NCI-H2171 (cell line): ENCODE results near the gene PLCD4.

ENCODE experiments used
- DNase-seq: peaks from one replicate; lab custom pipeline; 2025; lab: John Stamatoyannopoulos, UW

PLCD4 gene

DNA sequence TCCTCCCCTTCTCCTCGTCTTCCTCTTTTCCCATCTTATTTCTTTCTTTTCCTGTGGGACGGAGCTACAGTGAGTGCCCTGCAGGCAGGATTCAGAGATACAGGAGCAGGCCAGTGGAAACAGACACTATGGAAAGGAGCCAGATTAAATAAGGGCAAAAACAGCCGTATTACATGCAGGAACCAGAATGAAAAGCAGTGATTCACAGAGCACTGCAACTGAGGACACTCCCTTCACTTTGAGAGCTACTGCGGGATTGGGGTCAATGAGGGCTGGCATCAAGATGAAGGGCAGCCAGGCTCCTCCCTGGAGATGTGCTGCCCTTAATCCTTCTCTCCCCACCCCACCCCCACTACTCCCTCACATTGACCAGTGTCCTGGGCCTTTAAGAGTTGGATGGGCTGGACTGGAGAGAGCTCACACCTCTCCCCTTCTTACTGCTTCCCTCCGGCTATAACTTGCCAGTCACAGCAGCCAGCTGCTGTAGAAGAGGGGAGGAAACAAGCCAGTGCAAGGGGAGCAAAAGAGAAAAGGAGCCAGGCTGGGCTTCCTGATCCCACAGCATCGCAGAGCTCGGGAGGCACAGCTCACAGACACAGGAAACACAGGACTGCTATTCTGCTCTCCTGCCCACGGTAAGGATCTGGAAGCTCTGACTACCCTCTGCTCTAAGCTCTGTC is at the start of gene PLCD4:
Gene PLCD4 (plus strand): TSS at position 464 of the 680 bp plus-strand sequence. CDS start 7,841 bp downstream, outside the sequence.
- no peak for DNase-seq

GRCh38 chr2:218557941-218558340 is 49.8 kb upstream of the PLCD4 start:
- no peak for DNase-seq

- no peak for DNase-seq
These were observed 48.7 kb upstream of the PLCD4 start for GRCh38 chr2:218558986-218559385.

DNA sequence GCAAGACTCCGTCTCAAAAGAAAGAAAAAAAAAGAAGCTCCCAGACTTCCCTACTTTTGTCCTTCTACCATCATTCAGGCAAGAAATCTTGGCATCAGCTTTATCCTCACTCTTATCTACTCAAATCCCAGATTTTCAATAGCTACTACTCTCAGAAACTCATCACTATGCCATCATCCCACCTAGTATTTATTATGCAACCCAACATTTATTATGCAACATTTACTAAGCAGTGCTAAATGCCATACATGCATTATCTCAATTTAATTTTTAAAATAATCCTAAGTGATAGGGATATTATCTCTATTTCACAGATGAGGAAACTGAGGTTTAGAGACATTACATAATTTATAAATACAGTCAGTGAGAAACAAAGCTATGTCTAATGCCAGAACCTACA is 43.6 kb upstream of the PLCD4 start:
- no peak for DNase-seq

GRCh38 chr2:218566296-218566695 is 41.4 kb upstream of the PLCD4 start:
- no peak for DNase-seq

DNA sequence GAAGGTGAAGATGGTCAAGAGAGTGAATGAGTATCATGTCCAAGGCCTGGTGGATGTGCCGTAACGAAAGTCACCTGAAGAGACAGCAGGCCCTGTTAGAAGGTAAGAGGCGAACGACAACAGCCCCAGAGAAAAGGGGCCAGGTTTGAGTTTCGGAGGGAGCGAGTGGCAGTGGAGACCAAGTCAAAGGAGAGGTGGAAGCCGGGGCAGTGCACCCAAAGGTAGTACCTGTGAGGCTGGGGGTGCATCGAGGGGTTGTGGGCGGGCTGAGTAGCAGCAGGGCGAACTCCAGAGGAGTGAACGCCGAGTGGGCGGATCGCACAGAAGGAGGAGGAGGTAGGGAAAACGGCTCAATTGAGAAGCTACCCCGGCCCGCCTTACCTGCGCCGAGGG is 39.9 kb upstream of the PLCD4 start:
- no peak for DNase-seq

DNA sequence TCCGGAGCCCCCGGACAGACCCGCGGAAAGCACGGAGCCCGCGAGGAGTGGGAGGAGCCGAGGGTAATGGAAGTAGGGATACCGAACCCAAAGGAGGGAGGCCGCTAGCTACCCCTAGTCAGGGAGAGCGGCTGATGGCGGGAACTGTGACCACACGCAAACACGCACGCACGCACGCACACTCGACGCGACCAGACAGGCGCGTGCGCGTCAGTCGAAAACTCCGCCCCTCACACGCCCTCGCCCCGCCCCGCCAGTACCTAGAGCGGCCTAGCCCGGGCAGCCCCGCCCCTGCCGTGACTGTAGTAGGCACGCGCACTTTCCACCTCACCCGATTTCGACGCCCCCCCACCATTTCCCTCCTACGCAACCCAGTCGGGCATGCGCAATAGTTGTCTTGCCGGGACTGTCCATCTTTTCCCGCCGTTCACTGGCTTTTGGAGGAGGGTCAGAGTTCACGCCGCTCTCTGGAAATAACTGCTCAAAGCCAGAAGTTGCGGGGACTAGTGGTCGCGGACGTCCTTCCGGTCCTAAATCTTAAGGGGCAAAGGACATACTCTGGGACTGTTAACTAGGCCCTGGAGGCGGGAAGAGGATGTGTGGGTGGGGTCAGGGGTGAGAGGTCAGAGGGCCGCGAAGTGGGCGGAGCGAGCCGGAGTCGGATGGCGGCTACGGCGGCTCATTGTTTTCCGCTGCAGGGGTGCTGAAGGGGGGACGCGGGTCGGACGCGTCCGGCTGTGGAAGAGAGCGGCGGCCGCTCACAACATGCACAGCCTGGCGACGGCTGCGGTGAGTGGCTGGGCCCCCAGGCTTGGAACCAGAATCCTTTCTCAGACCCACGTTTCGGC is 39.3 kb upstream of the PLCD4 start, which contains the start of the genes CNOT9 and USP37:
Gene CNOT9 (plus strand): TSS at position 650 of the 848 bp plus-strand sequence. CDS start 116 bp downstream, at position 766.
Gene USP37 (minus strand): TSS at position 162 of the 848 bp plus-strand sequence. CDS start 9,698 bp downstream, outside the sequence.
- peak; percentile 98 for DNase-seq

DNA sequence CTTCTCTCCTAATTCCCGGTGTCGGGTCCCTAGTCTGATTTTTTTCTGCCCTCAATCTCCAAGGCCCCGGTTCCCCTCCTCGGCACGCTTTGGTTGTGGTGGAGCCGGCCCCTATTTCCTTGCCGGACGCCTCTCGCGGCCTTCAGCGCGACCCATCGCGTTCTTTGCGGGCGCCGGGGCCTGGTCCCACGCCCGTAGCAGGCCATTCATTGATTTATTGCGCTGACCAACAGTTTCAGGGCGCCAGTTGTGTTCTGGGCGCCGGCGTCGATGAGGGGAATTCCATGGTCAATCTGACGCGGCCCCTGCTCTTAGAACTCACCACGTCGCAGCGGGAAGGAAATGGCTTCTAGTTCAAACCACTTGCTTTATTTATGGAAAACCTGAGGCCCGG is 38.7 kb upstream of the PLCD4 start:
- peak; percentile 25 for DNase-seq

DNA sequence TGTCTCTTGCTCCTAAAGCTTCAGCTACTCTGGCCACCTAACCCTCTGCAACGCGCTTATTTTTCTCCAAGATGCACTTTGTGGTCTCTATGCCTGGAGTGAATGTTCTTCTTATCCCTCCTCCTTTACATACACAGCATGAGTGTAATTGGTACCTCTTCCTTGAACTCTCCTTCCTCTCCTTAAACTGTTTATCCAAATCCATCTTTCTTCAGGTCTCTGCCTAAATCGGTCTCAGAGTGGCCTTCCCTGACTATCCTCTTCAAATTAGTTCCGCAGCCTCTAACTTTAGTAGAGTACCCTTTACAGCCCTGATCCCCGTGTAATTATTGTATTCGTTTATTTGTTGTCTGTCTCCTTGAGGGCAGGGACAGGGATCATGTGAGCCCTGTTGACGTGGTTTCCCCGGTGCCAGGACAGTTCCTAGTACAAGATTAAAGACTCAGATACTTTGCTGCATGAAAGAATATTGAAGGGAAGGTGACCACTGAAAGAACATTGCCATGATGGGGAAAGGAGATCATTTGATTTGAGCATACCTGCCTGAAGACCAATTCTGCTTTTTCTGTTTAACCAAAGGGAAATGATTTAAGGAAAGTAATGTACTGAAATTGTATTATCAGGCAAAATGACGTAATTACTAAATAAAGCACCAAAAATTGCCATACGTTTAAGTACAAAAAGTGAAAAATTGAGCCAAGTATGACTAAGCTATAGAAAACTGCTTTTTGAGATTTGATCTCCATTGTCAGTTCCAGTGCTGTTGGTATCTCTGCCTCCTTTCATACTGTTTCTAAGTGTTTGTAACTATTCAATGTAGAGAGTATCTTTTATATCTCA is 37.8 kb upstream of the PLCD4 start:
- no peak for DNase-seq

GRCh38 chr2:218570850-218571249 is 36.8 kb upstream of the PLCD4 start:
- DNase-seq = no peak

GRCh38 chr2:218576854-218577253 is 30.8 kb upstream of the PLCD4 start:
- DNase-seq = no peak

DNA sequence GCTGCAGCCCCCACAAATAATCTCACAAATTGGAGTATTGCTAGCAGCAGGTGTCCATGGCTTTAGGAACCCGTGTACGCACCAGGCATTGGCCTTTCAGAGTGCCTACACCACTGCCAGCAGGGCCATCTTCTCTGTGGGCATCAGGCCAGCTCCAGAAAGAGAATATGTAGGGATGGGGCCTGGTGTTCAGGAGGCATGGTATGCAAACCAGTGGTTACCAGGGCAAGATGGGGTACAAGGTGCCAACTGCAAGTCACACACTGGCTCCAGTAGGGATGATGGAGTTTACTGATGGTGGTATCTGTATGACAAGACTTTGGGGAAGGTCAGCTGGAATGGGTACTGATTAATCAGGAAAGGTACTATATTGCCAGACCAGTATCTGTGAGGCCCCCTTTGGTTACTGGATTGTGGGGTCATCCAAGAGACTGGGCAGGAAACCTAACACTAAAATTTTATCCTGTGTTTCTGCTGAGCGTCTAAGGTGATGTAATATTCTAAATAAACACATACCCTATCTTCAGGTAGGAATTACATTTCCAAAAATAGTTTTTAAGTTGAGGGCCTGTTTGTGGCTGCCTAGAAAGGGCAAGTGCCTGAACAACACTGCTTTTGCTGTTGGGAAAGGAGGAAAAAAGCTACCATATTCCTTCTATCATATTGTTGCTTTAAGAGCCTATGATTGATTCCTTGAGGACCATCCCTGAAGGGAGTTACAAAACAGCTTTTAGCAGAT is 30.0 kb upstream of the PLCD4 start:
- no peak for DNase-seq

- no peak for DNase-seq
These were observed 29.3 kb upstream of the PLCD4 start for GRCh38 chr2:218578272-218578877.

- DNase-seq = no peak
These were observed 25.6 kb upstream of the PLCD4 start for GRCh38 chr2:218582076-218582475.

DNA sequence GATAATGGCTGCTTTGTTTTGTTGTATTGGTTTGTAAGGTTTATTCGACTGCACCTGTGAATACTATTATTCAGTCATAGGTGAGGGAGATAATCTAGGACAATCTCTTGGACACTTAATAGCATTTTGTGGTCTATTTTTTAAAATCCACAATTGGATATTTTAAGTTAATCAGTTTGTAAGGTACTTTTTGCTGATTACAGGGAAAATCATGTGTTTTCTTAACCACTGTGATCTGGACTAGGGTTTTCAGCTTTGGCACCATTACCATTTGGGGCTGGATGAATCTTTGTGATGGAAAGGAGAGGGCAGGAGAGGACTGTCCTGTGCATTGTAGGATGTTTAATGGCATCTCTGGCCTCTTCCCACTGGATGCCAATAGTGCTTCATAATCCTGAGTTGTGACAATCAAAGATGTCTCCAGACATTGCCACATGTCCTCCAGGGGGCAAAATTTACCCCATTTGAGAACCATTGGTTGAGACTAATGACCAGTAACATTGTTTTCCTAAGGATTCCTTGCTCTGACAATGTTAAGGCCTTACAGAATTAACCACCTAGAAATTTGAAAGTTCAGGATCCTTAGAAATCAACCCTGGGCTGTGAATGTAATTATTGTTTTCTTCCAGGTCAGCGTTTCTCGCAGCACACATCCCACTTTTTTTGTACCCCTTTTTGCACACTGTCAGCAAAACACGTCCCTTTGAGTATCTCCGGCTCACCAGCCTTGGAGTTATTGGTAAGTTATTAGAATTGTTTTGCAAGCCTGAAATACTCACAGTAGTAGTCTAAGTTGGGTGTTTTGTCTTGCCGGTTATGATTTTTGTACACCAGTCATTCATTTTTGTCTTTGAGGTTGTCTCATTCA is 23.5 kb upstream of the PLCD4 start:
- DNase-seq = no peak

- DNase-seq = no peak
These were observed 22.2 kb upstream of the PLCD4 start for GRCh38 chr2:218585541-218585940.

GRCh38 chr2:218605432-218605831 is 2.3 kb upstream of the PLCD4 start:
- peak; percentile 95 for DNase-seq

DNA sequence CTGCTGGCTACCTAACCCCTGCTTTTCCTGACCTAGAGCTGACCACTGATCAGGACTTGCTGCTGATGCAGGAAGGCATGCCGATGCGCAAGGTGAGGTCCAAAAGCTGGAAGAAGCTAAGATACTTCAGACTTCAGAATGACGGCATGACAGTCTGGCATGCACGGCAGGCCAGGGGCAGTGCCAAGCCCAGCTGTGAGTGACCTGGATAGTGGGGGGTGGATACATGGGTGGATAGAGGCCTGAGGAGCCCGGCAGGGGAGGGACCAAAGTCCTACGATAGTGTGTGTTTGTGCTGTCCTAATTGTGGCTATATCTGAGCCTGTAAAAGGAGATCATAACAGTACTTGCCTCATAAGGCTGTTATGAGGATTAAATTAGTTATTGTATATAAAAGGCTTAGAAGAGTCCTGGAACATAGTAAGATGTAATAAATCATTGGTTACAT is 8.2 kb downstream of the PLCD4 start:
- no peak for DNase-seq

GRCh38 chr2:218618102-218618860 is 10.6 kb downstream of the PLCD4 start:
- DNase-seq = no peak
